Ascending aorta (tissue), 2 donors: Measurements from ENCODE around the gene GRM7. TPM values are rescaled to one million over a fixed set of nuclear protein-coding genes. Genes with fewer than 3 reads are reported as not detected.

ENCODE experiments used
- DNase-seq, 2 donors: peaks; one replicate each; pipeline ENCODE4 v3.0.0-alpha.2; 2019; ENCODE audit warnings: low spot score in 2 of 2
- H3K27ac ChIP-seq, 2 donors: fragments of 200-600 bp; sonication (generic); one replicate each; pipeline ENCODE4 v1.5.1; 2016 to 2017; ENCODE audit warnings: mild to moderate bottlenecking in 1 of 2
- H3K27me3 ChIP-seq: fragments of 200-600 bp; sonication (generic); one replicate; pipeline ENCODE4 v1.5.1; 2017
- H3K36me3 ChIP-seq, 2 donors: fragments of 200-600 bp; sonication (generic); one replicate each; pipeline ENCODE4 v1.5.1; 2016
- H3K4me1 ChIP-seq, 2 donors: fragments of 200-600 bp; sonication (generic); one replicate each; pipeline ENCODE4 v1.5.1; 2016 to 2017; ENCODE audit warnings: mild to moderate bottlenecking in 1 of 2
- H3K4me3 ChIP-seq, 2 donors: fragments of 200-600 bp; sonication (generic); one replicate each; pipeline ENCODE4 v1.5.1; 2016 to 2017; ENCODE audit warnings: mild to moderate bottlenecking in 1 of 2
- H3K9me3 ChIP-seq, 2 donors: fragments of 200-600 bp; sonication (generic); one replicate each; pipeline ENCODE4 v1.5.1; 2016
- CTCF ChIP-seq, 3 experiments: fragments of 200-600 bp in 2 of 3; fragments of 450-650 bp in 1 of 3; sonication (generic) in 2 of 3; IDR thresholded peaks; one replicate each; pipeline ENCODE4 v1.5.1; 2016 to 2019; ENCODE audit warnings: antibody characterized with exemption in 3 of 3, mild to moderate bottlenecking in 1 of 3, moderate library complexity in 1 of 3
- intact Hi-C: fragments of 100-400 bp; cut with DNase I; formaldehyde crosslinking; loops from one replicate; pipeline ENCODE4 v1.15.1; 2023
- total RNA-seq: library from RNA; depleted of rRNA; stranded (reverse); fragments of >200 nt; gene quantifications from one replicate; pipeline ENCODE4 v1.1.0, GENCODE V29; 2016

The GRM7 gene
- total RNA-seq, 1 donor from 2014 or later: 4.8 TPM

GRCh38 chr3:7709376-7710082 is 848.6 kb downstream of the GRM7 start:
- Histone ChIP-seq H3K27ac (no peak overlapping the region), H3K4me1 (no peaks in the 10 kb centered on the region), H3K27me3 (no peaks in the 10 kb centered on the region), H3K4me3 (no peak overlapping the region), H3K9me3 (no peaks in the 10 kb centered on the region), H3K36me3 (no peaks in the 10 kb centered on the region)
- no peak for DNase-seq
- no peak for TF ChIP-seq CTCF (IDR thresholded peaks at IDR 0.05)
- intact Hi-C loops: no loop called here

GRCh38 chr3:7710284-7710683 is 849.4 kb downstream of the GRM7 start:
- no peak overlapping the region for H3K4me3 ChIP-seq
- no peaks in the 10 kb centered on the region for H3K4me1 ChIP-seq
- intact Hi-C loops: no loop called here
- H3K36me3 ChIP-seq: no peaks in the 10 kb centered on the region
- DNase-seq: no peak
- H3K27me3 ChIP-seq: no peaks in the 10 kb centered on the region
- no peak for TF ChIP-seq CTCF (IDR thresholded peaks at IDR 0.05)
- H3K27ac ChIP-seq: no peak overlapping the region
- H3K9me3 ChIP-seq: no peaks in the 10 kb centered on the region

GRCh38 chr3:7713724-7714123 is 852.8 kb downstream of the GRM7 start:
- no peaks in the 10 kb centered on the region for H3K4me1 ChIP-seq
- H3K27ac ChIP-seq: no peak overlapping the region
- no peak overlapping the region for H3K4me3 ChIP-seq
- intact Hi-C loops: no loop called here
- TF ChIP-seq CTCF (IDR thresholded peaks at IDR 0.05): no peak
- no peaks in the 10 kb centered on the region for H3K27me3 ChIP-seq
- no peak for DNase-seq
- no peaks in the 10 kb centered on the region for H3K9me3 ChIP-seq
- no peaks in the 10 kb centered on the region for H3K36me3 ChIP-seq

GRCh38 chr3:7720649-7721297 is 859.9 kb downstream of the GRM7 start:
- H3K27ac ChIP-seq: no peak overlapping the region
- H3K4me3 ChIP-seq: no peak overlapping the region
- no peaks in the 10 kb centered on the region for H3K9me3 ChIP-seq
- no peaks in the 10 kb centered on the region for H3K36me3 ChIP-seq
- no peak for DNase-seq
- no peak for TF ChIP-seq CTCF (IDR thresholded peaks at IDR 0.05)
- H3K4me1 ChIP-seq: no peaks in the 10 kb centered on the region
- intact Hi-C loops: no loop called here
- no peaks in the 10 kb centered on the region for H3K27me3 ChIP-seq

GRCh38 chr3:7721869-7722268 is 861.0 kb downstream of the GRM7 start:
- DNase-seq: no peak
- intact Hi-C loops: no loop called here
- no peak for TF ChIP-seq CTCF (IDR thresholded peaks at IDR 0.05)

More at GRCh38 chr3:7721869-7722268, 861.0 kb downstream of the GRM7 start:
- Histone ChIP-seq H3K27me3 (no peaks in the 10 kb centered on the region), H3K9me3 (no peaks in the 10 kb centered on the region), H3K27ac (no peak overlapping the region), H3K4me3 (no peak overlapping the region), H3K4me1 (no peaks in the 10 kb centered on the region), H3K36me3 (no peaks in the 10 kb centered on the region)
